ENCODE measurements around the gene WDR1.

GRCh38 chr4:10096201-10096977 lies 20.2 kb downstream of the WDR1 start:
- TF ChIP-seq CTCF (IDR thresholded peaks at IDR 0.05) (no peak), POLR2A (IDR thresholded peaks at IDR 0.05) (no peak)
